ENCODE measurements around the gene ZNF770.
"Not testable (repeated sequence)": the region's sequence is repeated elsewhere in the genome, so short reads cannot be mapped to it uniquely, and the experiment has no call there.

Gene ZNF770

DNA sequence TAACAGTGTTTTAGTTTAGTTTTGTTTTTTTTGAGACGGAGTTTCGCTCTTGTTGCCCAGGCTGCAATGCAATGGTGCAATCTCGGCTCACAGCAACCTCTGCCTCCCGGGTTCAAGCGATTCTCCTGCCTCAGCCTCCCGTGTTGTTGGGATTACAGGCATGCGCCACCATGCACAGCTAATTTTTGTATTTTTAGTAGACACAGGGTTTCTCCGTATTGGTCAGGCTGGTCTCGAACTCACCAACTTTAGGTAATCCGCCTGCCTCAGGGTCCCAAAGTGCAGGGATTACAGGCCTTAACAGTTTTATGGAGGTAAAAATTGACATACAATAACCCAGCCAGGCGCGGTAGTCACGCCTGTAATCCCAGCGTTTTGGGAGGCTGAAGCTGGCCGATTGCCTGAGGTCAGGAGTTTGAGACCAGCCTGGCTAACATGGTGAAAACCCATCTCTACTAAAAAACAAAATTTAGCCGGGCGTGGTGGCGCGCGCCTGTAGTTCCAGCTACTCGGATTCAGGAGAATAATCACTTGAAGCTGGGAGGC, 17.9 kb downstream of the ZNF770 start:
- DNase-seq: not testable (repeated sequence)

DNA sequence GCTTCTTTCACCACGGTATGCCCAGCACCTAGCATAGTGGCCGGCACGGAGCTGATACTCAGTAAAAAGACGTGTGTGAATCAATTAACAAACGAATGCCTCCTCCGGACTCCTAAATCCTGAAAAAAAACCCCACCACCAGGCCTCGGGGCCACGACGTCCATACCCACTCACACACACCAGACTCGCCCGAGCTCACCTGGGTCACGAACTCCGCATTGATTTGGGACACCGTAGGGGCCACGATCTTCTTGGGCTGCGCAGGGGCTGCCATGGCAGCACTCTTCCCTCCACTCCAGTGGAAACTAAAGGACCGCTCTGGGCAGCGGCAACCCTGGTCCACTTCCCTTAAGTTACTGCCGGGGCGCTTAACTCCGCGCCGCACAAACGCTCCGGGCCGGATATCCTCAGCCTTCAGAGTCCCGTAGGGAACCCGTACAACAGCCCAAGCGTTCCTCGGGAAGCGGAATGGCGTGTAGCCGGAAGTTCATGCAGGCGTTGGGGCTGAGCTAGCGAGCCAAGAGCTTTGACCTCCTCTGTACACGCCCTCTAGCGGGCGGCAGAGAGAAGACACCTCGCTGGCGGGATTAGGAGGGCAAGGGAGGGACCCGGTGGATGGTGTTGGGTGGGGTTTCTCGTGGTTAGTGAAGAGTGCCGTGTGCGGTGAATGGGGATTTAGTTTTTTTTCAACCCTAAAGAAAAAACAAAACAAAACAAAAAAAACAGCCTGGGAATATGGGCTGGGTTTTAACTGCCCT, 18.6 kb downstream of the ZNF770 start, which contains the start of gene AQR:
AQR (minus strand) TSS at position 403 of the 758 bp plus-strand sequence; CDS start at position 274, 129 bp downstream.
- peak; percentile 83 for DNase-seq

DNA sequence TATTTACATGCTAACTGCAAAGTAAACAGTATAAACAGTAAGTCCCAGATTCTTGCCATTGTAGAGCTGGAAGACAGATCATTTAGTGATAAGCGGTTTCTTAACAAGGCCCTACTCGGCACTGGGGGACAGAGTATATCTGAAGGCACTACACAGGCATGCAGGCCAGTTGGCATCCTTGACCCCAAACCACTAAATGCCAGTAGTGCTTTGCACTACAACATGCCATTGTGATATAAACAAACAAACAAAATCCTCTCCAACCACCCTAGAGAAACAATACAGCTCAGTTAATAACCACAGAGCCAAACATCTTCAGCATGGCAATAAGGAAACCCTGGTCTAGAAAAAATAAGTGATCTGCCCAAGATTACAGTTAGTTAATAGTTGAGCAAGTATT, 23.8 kb downstream of the ZNF770 start:
- DNase-seq: no peak

DNA sequence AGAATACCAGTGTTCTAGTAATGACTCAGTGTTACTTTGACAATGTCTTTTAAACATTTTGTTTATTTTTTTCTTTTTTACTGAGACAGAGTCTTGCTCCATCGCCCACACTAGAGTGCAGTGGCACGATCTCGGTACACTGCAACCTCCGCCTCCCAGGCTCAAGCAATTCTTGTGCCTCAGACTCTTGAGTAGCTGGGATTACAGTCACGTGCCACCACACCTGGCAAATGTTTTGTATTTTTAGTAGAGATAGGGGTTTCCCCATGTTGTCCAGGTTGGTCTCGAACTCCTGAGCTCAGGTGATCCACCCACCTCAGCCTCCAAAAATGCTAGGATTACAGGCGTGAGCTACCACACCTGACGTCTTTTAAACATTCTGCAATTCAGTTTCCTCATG, 34.2 kb downstream of the ZNF770 start:
- no peak for DNase-seq

DNA sequence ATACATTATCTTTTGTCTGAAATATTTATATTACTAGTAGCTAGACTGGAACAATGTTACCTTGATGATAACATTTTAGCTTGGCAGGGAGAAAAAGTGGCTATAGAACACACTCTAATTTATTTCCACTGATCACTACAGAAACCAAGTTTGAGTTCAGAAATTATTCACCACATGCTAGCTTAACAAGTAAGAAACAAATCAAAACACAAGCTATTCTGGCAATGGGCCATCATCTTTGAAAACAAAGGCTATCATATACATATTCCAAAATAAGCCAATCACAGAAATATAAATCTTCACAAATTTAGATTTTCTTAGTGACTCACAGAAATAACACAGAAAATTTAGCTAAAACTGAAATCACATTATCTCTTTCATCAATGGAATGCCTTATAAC, 35.6 kb downstream of the ZNF770 start:
- no peak for DNase-seq

DNA sequence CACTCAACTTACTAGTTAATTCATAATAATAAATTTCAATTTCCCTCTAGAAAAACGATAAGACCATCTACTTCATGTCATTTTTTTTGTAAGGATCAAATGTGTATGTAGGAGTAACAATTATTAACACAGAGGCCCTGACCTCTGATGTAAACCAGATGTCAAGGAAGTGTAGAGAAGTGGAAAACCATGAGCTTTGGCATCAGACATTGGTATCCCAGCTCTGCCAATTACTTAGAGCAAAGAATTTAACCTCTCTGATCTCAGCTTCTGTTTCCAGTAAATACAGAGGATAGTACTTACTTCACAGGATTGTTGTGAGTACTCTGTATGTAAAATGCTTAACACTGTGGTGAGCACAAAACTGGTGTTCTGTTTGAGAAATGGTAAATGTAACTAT, 36.1 kb downstream of the ZNF770 start:
- DNase-seq: no peak

DNA sequence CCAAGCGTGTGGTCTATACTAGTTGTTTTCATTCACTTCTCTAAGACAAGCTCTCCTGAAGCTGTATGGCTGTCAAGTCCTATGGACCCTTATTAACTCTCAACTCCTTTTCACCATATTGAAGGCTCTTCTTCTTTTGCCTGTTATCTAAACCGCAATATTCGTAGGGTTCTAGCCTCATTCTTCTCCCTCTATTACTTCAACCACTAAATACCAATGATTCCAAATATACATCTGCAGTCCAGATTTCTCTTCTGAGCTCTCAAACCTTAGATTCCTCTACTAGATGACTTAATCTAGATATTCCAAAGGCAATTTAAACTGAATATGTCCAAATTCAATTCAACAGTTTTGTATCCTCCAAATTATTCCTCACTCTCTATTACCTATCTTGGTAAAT, 43.2 kb downstream of the ZNF770 start:
- no peak for DNase-seq

DNA sequence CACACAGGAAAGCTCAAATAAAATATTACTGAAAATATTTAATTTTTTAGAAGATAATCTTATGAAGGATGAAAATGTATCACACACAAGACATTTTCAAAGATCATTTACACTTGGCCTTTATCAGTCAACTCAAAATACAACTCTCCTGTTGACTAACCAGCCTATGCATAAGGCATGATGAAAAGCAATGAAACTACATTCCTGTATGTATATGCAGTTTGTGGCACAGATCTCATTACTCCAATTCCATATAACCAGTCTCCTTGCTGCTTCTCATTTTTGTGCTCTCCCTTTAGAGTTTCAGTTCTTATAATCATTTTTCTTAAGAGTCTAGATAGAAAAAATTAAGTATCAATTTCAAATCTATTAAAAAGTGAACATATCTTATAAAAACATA, 44.4 kb downstream of the ZNF770 start:
- no peak for DNase-seq

DNA sequence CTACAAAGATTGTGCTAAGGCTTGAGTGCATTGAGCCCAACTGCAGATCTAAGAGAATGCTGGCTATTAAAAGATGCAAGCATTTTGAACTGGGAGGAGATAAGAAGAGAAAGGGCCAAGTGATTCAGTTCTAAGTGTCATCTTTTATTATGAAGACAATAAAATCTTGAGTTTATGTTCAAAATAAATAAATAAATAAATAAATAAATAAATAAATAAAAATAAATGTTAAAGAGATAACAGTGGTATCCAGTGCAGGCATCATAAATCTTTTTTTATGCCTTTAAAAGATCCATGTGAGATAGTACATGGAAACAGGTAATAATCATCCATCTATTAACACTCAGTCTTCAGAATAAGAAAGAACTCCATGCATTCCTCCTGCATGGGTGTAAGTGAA, 44.8 kb downstream of the ZNF770 start:
- DNase-seq: not testable (repeated sequence)

DNA sequence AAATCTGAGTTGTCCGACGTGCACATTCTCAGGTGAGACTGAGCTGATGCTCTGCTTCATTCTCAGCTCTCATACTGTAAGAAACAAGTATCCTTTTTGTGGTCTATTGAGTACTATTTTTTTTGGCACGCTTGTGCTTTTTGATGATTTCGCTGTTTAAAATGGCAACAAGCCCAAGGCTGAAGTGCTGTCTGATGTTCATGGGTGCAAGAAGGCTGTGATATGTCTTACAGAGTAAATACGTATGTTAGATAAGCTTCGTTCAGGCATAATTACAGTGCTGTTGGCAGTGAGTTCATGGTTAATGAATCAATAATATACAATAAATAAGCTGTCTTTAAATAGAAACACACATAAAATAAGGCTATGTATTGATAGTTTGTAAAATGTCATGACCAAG, 45.7 kb downstream of the ZNF770 start:
- no peak for DNase-seq

DNA sequence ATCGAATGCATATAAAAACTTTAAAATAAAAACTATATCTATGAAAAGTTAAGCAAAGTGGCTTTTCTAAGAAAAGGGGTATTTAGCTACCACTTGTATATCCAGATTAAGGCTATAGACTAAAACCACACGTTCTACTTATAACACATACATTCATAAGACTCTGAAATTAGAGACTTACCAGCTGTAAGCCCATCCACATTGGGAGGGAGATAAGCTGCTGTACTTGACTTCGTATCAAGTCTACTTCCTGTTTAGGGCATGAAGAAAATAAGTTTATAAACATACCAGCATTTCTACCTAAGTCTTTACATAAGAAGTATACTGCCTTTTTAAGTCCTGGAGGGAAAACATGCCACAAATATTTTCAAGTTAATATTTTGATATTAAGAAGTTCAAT, 46.3 kb downstream of the ZNF770 start:
- no peak for DNase-seq

DNA sequence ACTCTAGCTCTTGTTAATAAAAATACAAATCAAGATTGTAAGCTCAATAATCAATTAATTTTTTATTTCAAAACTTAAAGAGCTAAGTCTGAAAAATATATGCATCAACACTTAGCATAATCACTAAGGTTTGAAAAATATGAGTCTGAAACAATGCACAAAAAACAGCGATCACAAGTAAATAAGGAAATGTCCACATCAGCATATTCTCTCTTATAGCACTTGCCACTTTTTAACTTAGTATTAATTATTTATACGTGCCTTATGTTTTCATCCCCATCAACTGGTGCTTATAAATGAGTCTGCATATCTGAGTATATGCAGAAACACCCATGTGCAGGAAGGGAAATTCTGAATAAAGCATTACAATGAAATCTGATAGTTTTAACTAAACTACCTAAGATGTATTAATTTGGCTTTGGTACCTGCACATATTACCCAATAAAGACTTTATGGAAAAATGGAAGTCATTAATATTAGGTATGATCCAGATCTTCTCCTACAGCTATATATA, 46.8 kb downstream of the ZNF770 start:
- no peak for DNase-seq

DNA sequence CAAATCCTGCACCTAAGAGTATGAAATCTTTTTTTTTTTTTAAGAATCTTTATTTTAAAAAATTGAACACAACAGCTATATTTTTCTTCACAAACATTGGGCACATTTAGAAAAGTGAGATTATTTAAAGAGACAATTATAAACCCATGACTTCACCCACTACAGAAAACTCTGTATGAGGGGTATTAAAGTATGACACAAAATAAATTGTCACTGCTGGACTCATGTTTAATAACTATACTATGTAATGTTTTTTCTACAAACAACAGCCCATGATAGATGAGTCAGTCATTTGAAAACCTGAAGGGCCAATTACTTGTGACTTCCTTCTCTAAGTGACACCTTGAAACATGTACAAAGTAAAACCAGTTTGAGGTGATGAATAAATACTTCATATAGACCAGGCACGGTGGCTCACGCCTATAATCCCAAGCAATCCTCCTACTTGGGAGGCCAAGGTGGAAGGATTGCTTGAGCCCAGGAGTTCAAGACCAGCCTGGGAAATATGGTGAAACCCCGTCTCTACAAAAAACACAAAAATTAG, 54.6 kb downstream of the ZNF770 start:
- DNase-seq: no peak

DNA sequence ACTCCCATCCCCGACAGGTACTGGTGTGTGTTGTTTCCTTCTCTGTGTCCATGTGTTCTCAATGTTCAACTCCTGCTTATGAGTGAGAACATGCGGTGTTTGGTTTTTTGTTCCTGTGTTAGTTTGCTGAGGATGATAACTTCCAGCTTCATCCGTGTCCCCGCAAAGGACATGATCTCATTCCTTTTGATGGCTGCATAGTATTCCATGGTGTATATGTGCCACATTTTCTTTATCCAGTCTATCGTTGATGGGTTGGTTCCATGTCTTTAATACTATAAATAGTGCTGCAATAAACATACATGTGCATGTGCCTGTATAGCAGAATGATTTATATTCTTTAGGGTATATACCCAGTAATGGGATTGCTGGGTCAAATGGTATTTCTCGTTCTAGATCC, 59.7 kb downstream of the ZNF770 start:
- not testable (repeated sequence) for DNase-seq

All from NCI-H510A treated with DMSO at 0.1 percent for 48 hours (cell line).